ENCODE results near the gene RNASEH2A.
"Not testable (repeated sequence)": the region's sequence is repeated elsewhere in the genome, so short reads cannot be mapped to it uniquely, and the experiment has no call there.

The RNASEH2A gene

DNA sequence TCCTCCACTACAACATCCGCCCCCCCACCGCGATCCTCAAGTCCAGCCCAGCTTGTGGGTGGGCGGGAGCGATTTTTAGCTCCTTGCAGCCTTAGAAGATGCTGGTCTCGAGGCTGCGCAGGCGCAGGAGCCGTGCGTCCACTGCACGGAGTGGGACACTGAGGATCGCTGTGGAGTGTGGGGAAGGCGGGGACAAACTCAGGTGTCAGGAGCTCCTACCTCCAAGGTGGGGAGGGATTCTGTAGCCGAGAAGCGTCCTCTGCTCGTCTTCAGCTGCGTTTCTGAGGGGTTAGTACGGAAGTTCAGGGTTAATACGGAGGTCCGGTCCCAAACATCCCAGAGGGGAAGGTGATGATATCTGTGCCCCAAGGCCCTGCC lies 28.2 kb downstream of the RNASEH2A start, which contains the start of gene RTBDN:
Gene RTBDN (minus strand): TSS at position 14 of the 378 bp plus-strand sequence. CDS start 4,600 bp downstream, outside the sequence.
- DNase-seq: no peak

DNA sequence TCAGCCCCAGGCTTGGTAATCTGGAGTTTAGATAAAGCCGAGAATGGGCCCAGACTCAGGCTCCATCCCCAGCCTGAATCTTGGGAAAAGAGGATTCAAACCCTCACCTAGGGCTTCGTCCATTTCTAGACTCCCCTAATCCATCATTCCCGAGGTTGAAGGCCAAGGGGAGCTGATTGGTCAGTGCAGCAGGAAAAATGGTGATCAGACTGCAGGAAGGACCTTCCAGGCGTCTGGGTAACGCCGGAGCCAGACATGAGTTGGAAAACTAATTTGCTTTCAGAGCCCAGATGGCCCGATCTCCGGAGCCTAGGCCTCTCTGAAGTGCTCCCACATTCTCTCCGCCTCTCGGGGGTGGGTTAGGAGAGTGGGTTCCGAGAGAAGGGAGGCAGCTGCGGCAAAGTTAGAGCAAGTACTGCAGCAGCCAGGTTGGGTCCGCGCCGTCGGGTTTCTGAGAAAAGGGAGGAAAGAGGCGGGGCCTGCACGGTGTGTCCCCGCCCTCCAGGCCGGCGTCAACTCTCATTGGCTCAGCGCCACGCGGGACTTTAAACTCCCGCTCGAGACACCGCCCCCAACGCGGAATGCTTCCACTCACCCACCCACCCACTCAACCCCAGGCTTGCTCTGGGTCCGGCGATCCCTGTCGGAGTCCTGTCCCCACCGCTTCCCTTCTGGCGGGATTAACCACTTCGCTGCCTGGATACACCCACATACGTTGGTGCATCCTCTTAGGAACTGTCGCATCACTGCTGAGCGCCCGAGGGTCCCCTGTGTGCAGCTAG lies 28.8 kb downstream of the RNASEH2A start:
- DNase-seq: no peak

DNA sequence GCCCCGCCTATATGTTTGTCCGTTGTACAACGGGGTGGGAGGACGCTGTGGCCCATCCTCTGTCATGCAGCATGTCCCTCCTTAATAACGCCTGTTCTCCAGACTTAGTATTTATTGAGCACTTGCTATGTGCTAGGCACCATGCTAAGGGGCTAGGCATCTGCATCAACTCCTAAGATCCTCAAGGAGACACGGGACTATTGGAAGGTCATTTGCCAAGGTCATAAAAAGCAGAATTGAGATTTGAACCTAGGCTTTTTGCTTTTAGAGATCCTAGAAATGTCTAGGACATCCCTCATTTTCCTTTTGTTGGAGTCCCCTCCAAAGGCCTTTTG lies 30.1 kb downstream of the RNASEH2A start:
- DNase-seq: no peak

DNA sequence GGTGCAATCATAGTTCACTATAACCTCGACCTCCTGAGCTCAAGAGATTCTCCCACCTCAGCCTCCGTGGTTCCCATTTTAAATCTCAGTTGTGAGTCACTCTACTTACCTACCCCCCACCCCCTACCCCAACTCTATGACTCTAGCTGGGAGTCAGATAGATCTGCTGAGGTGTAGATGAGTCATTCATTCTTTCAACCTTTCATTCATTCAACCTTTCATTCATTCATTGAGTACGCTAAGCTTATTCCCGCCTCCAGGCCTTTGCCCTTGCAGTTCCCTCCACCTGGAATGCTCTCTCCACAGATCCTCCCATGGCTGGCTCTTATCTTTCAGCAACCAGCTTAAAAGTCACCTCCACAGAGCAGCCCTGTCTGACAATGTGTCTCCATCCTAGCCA lies 30.8 kb downstream of the RNASEH2A start:
- no peak for DNase-seq

DNA sequence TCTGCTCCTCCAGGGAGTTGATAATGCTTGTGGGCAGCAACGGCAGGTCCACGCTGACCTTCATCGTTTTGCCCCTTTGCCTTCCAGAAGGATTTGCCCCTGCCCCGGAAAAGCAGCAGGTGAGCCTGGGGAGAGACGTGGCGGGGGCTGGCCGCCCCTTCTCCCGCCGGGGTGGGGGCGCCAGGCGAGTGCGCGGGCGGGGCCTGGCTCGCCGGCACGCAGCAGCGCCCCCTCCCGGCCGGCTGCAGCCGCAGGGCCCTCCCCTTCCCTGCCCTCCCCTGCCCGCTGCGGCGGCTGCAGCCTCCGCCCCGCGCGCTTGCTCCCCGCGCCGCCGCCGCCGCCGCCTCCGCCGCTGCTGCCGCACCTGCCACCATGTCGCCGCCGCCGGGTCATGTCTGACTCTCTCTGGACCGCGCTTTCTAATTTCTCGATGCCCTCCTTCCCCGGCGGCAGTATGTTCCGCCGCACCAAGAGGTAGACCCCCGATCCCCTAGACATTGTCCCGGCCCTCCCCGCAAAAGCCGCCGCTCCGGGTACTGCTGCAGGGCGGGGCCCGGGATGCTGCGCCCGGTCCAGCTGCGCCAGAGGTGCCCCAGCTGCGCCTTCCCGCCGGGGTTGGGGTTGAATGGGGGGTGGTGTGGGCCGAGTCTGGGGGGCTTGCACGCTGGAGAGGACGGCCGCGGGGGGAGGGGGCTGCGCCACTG lies 31.9 kb downstream of the RNASEH2A start, which contains the start of gene MAST1:
Gene MAST1 (plus strand): TSS at position 334 of the 704 bp plus-strand sequence. CDS start 58 bp downstream, at position 392.
- peak; percentile 5 for DNase-seq

DNA sequence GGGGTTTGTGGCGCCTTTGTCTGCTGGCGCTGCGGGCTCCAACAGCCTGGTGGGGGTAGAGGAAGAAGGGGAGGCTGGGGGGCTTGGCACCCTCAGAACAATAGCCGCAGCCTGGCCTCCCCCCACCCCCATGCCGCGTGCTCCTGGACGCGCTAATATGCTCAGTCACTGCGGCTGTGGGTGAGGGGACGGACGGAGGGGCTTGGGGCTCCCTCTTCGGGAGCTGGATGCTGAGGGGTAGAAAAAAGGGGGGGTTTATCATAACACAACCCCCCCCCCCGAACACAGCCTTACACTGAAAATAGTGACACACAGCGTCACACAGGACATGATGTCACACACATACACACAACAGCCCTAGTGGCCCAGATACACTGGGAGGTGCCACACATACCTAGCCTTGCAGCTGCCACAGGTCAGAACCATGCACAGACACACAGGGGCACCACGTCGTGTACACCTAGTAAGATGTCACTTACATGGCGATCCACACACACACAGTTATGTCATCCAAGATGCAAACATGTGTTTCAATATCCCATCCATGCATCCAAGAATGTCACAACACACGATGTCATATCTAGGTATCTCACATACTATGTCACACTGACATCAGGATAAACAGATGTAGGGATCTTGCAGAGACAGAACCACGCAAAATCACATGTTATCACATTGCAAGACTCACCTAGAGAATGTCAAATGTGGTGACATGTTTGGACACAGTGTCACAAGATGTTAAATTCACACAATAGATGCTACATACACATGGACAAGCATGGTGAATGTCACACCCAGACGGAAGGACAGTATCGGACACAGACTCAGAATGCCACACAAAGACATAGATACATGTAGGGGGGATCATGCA lies 32.7 kb downstream of the RNASEH2A start:
- DNase-seq: no peak

DNA sequence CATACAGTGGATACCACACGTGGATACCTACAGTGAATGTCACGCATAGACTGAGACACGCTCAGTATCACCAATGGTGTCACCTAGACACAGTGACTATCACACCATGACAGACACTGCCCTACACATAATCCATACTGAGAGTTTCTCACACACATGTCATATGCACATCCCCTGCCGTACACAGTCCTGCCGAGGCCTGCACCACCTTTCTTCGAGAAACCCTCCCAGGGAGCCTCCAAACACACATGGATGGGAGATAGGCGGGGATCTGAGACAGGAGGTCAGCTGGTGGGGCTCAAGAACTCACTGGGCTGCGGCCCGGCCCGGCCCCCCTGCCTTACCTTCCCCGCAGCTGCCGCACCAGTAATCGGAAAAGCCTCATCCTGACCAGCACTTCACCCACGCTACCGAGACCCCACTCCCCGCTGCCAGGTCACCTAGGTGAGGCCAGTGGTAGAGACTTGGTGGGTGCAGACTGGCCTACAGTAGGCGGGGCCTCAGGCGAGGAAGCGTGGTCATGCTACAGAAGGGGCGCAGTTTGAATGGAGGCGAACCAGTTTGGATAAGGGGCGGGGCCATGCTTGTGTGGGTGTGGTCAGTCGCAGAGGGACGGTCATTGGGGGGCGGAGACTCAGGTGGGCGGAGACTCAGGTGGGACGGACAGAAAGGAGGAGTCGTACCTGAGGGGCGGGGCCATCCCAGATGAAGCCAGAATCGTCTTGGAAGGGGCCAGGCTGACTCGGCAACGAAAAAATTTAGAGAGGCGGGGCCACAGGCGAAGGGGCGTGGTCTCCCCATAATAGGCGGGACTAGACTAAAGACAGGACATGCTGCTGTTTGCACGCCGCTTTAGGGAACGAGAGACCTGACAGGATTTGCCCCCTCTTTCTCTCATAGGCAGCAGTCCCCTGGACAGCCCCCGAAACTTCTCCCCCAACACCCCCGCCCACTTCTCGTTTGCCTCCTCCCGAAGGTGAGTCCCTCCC lies 34.0 kb downstream of the RNASEH2A start:
- peak; percentile 19 for DNase-seq

DNA sequence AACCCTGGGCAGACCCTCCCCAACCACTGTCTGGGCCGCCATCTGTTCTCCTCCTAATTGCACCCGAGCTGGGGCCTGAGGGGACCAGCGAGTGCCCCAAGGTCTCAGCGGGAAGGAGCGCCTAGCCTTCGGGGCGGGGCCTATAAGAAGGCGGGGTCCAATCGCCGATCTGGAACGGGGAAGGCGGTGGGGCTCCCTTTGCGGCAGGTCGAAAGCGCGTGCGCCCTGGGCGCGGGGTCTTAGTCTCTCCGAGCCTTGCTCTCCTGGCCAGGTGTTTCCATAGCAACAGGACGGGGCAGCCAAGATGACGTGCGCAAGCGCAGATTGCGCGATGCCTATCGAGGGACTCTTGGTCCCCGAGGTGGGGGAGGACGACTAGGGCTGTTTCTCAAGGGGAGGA lies 34.7 kb downstream of the RNASEH2A start:
- DNase-seq: no peak

DNA sequence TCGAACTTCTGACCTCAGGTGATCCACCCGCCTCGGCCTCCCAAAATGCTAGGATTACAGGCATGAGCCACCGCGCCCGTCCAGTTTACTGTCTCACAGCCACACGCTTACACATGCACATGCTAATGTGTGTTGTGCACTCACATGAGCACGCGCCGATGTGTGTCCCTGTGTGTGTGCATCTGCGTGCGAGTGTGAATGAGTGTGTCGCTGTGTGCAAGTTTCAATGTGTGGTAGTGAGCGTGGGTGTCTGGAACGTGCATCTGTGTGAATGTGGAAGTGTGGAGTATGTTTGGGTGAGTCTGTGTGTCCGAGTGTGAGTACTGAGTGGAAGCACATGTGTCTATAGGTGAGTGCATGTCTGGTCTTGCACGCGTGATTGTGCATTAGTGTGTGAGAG lies 36.1 kb downstream of the RNASEH2A start:
- no peak for DNase-seq

DNA sequence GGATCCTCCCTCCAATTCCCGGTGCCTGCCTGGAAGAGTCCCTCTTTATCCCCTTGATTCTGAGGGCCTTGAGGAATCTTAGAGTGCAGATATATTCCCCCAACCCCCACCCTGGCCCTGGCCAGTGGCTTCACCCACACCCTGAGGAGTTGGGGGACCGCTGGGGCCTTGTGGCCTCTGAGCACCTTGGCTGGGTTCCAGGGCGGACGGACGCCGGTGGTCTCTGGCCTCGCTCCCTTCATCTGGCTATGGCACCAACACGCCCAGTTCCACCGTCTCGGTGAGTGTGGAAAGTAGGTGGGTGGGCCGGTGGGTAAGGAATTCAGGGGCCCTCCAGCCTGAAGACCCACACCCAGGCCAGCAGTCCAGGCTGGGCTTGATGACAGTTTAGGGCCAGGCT lies 36.9 kb downstream of the RNASEH2A start:
- no peak for DNase-seq

DNA sequence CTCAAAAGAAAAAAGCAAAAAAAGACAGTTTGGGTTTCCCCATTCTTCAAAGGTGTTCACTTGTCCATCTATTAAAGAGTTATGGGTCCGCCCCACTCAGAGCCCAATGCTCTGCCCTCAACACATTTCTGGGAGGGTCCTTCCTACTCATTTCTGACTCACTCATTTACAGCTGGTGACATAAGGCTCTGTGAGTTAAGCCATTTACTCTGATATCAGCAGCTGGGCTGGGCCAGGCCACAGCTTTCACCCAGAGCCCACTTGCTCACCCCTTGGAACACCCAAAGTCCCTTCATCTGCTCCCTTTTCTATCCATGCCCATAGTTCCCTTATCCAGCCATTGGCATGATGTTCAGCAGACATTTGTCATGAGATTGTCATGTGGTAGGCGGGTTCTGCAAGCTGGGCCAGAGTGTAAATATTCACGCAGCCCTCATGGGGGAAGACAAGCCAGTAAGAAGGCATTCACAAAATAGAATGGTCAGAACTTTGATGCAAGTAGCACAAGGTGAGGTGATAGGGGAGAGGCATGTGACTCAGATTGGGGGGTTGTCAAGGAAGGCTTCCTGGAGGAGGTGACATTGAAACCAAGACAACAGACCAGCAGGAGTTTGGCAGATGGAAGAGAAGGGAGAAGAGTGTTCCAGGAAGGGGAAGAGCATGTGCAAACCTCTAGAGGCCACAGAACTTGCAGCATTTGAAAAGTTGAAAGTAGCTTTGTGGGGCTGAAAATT lies 37.8 kb downstream of the RNASEH2A start:
- no peak for DNase-seq

DNA sequence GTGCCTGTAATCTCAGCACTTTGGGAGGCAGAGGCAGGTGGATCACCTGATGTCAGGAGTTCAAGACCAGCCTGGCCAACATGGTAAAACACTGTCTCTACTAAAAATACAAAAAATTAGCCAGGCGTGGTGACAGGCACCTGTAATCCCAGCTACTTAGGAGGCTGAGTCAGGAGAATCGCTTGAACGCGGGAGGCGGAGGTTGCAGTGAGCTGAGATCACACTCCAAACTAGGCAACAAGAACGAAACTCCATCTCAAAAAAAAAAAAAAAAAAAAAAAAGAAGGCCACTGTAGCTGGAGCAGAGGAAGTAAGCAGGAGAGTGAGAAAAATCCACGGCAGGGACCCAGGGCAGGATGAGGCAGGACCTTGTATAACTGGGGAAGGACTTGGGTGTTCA lies 40.2 kb downstream of the RNASEH2A start:
- DNase-seq: not testable (repeated sequence)

DNA sequence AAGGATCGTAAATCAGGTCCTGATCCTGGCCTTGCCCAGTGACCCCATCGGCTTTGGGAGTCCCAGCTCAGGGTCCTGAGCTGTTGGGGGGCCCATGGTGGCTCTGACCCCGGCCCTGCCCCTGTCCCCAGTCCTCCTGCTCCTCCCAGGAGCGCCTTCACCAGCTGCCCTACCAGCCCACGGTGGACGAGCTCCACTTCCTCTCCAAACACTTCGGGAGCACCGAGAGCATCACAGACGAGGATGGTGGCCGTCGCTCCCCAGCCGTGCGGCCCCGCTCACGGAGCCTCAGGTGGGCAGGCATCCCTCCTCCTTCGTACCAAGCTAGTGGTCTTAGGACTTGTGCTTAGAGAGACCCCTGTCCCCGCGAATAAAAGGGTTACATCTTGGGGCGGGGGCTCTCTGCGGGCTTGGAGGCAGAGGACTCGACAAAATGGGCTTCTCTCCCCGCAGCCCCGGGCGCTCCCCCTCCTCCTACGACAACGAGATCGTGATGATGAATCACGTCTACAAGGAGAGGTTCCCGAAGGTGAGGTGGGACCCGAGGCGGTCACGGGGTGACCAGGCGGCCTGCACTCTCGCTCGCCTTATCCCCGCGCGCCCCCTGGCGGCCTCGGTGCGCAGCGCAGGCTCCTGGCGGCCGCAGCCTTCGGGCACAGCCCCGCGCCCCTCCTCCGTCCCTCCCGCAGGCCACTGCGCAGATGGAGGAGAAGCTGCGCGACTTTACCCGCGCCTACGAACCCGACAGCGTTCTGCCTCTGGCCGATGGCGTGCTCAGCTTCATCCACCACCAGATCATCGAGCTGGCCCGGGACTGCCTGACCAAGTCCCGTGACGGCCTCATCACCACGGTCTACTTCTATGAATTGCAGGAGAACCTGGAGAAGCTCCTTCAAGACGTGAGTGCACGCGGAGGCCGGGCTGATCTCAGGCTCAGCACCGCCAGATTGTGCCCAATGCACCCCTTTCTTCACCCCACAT lies 41.1 kb downstream of the RNASEH2A start:
- DNase-seq: peak; percentile 79

DNA sequence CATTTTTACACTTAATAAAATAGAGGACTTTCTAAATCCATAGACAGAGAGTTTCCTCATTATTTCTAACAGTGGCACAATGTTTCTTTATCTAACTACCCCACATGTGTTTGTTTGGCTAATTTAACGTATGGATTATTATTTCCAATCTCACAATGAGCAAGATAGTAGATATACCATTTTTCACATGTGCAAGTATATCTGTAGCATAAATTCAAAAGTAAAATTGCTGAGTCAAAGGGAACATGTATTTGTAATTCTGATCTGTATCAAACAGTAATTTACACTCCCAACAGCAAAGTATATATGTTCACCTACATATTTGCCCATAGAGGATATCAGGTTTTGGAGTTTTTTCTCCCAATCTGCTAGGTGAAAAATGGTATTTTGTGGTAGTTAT lies 50.3 kb downstream of the RNASEH2A start:
- DNase-seq: no peak

DNA sequence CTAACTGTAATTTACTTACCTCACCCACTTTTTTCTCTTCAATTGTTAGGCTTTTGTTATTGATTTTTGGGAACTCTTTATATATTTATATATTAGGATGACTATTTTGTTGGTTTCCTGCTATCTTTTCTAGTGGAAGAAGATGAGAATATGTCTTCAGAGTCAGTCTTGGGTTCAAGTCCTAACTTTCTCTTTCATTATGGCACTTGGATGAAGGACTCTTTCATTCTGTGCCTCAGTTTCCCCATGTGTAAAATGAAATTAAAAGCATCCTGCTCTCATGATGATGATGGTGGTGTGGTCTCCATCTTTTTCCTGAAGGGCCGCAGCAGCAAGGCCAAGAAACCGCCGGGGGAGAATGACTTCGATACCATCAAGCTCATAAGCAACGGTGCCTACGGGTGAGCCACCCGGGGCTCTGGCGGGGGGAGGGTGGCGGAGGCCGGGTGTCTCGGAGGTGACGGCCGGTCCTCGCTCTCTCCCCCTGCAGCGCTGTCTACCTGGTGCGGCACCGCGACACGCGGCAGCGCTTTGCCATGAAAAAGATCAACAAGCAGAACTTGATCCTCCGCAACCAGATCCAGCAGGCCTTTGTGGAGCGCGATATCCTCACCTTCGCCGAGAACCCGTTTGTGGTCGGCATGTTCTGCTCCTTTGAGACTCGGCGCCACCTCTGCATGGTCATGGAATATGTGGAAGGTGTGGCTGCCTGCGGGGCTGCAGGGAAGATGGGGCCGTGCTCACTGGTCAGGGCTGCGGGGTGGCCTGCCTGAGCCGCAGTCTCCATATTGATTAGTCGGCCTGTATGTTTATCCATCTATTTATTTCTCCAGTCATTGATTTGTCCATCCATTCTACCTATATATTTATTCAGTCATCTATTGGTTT lies 51.9 kb downstream of the RNASEH2A start:
- DNase-seq: no peak

DNA sequence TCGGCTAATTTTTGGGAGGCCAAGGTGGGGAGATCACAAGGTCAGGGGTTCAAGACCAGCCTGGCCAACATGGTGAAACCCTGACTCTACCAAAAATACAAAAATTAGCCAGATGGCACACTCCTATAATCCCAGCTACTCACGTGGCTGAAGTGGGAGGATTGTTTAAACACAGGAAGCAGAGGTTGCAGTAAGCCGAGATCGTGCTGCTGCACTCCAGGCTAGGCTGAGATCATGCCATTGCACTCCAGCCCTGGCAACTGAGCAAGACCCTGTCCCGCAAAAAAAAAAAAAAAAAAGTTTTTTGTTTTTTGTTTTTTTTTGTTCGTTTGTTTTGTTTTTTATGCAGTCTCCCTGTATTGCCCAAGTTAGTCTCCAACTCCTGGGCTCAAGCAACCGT lies 53.2 kb downstream of the RNASEH2A start:
- DNase-seq: no peak

Measured in effector CD8-positive, alpha-beta T cell (primary cell).